SK-N-SH treated with all-trans-retinoic acid at 6 μM for 48 hours (cell line): ENCODE results near the gene RBP2.

Experiments used
- ARNTL ChIP-seq: fragments of 450-650 bp; formaldehyde crosslinking; IDR thresholded peaks from 2 replicates; pipeline ENCODE4 v1.5.0; 2020; ENCODE audit warnings: low read depth, mild to moderate bottlenecking, moderate library complexity, borderline replicate concordance
- PATZ1 ChIP-seq: fragments of 250-450 bp; sonication (Bioruptor Pico); IDR thresholded peaks from 2 replicates; pipeline ENCODE4 v1.8.0; 2020; ENCODE audit warnings: mild to moderate bottlenecking, moderate library complexity, borderline replicate concordance
- PPARA ChIP-seq: fragments of 250-450 bp; sonication (Bioruptor Pico); IDR thresholded peaks from 2 replicates; pipeline ENCODE4 v1.5.0; 2020; ENCODE audit warnings: mild to moderate bottlenecking, borderline replicate concordance
- ZFP3 ChIP-seq: fragments of 250-450 bp; sonication (Bioruptor Pico); IDR thresholded peaks from 2 replicates; pipeline ENCODE4 v1.5.0; 2020; ENCODE audit warnings: mild to moderate bottlenecking, moderate library complexity
- ZFP30 ChIP-seq: fragments of 450-650 bp; formaldehyde crosslinking; IDR thresholded peaks from 2 replicates; pipeline ENCODE4 v1.5.0; 2022; ENCODE audit warnings: mild to moderate bottlenecking, moderate library complexity

GRCh38 chr3:139517321-139518065, 41.2 kb upstream of the RBP2 start:
- TF ChIP-seq ZFP30 (CRISPR knock-in tag) (no peak), PPARA (CRISPR knock-in tag) (no peak), PATZ1 (CRISPR knock-in tag) (no peak), ZFP3 (CRISPR knock-in tag) (no peak), ARNTL (CRISPR knock-in tag) (no peak)
